GM19452 (cell line): Measurements from ENCODE around the gene MMUT.
A peak's percentile ranks its signal among the peaks of the same experiment; 100 is the strongest.
"Not testable (repeated sequence)": the region's sequence is repeated elsewhere in the genome, so short reads cannot be mapped to it uniquely, and the experiment has no call there.

Source experiments
- ATAC-seq: cut with Tn5 transposase; IDR thresholded peaks from one replicate; pipeline ENCODE4 v1.9.1; 2021; ENCODE audit not compliant: unreplicated experiment

Gene MMUT

DNA sequence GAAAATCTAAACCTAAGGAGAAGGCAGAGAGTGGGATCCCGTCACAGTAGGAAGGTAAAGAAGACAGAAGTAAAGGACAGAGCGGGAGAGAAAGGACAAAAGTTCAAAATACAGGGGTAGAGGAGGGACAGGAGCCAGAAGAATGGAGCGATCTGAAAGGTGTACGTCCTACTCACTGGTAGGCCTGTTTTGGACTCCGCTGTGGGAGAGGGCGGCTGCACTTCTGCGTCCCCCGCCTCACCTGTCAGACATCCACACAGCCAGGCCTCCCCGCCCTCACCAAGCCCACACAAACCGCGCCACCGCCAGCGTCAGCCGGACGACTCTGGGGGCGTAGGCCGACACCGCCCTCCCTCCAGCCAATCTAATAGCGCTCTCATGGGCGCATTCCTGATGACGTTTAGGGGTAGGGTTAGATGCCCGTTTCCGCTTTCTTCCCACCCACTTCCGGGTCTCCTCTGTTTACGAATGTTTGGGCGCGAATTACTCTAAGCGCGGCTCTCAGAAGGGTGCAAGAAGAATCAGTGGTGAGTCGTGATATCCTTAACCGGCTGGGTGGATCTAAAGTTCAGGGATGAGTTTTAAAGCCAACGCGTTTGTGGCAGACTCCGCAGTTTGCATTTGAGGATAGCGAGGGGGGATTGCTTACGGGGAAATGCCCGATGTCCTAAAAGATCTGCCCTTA, at the start of gene MMUT, which contains the start of gene CENPQ:
Gene MMUT, minus strand, starts transcription at position 327 of the 685 bp plus-strand sequence. CDS start 3,787 bp downstream, outside the sequence.
Gene CENPQ, plus strand, starts transcription at position 444 of the 685 bp plus-strand sequence. CDS start 6,807 bp downstream, outside the sequence.
- peak; percentile 99 for ATAC-seq

DNA sequence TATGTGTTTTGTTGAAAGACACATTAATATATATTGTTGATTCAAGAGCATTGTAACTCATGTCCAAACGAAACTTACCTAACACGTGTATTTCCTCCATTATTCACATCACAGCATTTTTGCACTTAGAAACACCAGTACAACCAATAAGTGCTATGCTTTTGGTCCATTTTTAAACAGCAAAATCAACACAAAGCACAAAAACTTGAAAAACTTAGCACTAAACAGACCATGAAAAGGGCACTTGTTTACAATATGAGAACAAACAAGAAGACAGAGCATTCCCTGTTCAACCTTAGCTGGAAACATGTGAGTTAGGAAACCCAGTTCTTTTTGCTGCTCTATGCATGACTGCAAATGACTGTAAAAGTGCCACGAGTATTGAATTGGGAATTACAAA, 46.3 kb upstream of the MMUT start:
- no peak for ATAC-seq

- ATAC-seq = no peak
Observed at GRCh38 chr6:49506569-49507111, 43.6 kb upstream of the MMUT start.

DNA sequence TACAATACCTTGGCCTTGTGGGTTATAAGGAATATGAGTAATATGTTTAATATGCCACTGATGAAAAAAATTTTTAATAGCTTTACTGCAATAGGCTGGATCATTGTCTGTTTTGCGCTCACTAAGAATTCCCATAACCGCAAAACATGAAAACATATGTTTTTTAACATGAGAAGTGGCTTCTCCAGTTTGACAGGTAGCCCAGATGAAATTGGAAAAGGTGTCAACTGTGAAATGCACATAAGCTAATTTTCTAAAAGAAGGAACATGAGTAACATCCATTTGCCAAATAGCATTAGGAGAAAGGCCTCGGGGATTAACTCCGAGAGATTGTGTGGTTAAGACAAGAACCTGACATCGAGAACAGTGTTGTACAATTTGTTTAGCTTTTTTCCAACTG, 41.6 kb upstream of the MMUT start:
- no peak for ATAC-seq

DNA sequence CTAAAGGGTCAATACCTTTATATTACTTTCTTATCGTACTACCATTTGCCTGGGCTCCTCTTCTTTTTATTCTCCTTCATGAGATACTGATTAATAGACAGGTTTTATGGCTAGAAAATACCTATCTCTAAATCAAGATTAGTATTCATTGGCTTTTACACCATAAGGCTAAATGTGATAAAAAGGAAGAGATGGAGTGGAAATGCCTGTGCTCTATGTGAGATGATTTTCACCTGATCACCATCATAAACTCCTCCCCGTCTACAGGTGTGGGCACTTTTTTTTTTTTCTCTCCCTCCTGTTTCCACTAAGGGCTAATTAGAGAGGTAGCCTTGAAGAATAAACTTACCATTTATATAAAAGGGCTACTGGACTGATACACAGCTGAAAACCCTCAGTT, 36.6 kb upstream of the MMUT start, which contains the start of gene GLYATL3:
Gene GLYATL3, plus strand, starts transcription at position 301 of the 400 bp plus-strand sequence. CDS start 12,068 bp downstream, outside the sequence.
- ATAC-seq = no peak

DNA sequence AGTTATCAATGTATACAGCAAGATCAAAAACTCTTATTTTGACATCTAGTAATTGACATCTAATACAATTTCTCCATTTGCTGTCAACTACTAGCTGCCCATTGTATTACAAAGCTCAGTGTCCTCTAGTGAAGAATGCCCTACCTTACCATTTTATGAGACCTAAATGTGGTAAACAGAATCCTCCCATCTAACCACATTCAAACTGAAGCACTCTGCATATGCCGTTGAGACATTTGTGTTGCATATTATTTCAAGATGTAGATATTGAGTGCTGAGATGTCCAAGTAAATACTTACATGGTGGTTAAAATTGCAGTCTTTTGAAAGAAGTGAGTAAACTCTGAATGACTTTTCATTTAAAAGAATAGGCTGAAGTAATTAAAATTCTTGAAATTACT, 36.1 kb upstream of the MMUT start:
- no peak for ATAC-seq

DNA sequence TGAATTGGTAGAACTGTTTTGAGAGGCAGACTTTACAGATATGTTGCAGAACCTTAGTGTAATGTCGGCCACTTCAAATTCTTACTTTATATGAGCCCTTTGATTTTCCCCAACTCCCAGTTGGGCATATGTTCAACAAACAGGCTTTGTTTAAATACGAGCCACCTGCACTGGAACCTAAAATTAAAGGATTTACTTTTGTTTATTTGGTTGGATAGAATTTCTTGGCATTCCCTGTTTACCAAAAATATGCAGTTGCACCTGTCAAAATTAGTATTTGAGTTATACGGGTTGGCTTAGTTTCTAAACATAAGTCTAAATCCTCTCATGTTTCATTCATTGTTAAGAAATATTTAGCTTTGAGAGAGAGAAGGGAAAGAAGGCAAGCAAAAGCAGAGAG, 34.3 kb upstream of the MMUT start:
- no peak for ATAC-seq

GRCh38 chr6:49490633-49491032, 27.6 kb upstream of the MMUT start:
- ATAC-seq = no peak

DNA sequence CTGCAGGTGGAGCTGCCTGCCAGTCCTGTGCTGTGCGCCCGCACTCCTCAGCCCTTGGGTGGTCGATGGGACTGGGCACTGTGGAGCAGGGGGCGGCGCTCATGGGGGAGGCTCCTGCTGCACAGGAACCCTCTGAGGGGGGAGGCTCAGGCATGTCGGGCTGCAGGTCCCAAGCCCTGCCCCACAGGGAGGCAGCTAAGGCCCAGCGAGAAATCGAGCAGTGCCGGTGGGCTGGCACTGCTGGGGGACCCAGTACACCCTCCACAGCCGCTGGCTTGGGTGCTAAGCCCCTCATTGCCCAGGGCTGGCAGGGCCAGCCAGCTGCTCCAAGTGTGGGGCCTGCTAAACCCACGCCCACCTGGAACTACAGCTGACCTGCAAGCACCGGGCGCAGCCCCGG, 20.3 kb upstream of the MMUT start:
- not testable (repeated sequence) for ATAC-seq

- not testable (repeated sequence) for ATAC-seq
Observed at GRCh38 chr6:49481846-49482245, 18.8 kb upstream of the MMUT start.

DNA sequence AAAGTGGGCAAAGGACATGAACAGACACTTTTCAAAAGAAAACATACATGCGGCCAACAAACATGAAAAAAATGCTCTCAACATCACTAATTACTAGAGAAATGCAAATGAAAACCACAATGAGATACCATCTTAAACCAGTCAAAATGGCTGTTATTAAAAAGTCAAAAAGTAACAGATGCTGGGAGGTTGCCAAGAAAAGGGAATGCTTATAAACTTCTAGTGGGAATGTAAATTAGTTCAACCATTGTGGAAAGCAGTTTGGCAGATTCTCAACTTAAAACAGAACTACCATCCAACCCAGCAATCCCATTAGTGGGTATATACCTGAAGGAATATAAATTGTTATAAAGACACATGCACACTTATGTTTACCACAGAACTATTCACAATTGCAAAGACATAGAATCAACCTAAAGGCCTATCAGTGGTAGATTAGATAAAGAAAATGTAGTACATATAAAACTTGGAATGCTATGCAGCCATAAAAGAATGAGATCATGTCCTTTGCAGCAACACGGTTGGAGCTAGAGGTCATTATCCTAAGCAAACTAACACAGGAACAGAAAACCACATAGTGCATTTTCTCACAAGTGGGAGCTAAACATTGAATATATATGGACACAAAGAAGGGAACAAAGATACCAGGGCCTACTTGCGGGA, 16.4 kb upstream of the MMUT start:
- ATAC-seq = no peak

- ATAC-seq = not testable (repeated sequence)
Observed at GRCh38 chr6:49476564-49476963, 13.5 kb upstream of the MMUT start.

DNA sequence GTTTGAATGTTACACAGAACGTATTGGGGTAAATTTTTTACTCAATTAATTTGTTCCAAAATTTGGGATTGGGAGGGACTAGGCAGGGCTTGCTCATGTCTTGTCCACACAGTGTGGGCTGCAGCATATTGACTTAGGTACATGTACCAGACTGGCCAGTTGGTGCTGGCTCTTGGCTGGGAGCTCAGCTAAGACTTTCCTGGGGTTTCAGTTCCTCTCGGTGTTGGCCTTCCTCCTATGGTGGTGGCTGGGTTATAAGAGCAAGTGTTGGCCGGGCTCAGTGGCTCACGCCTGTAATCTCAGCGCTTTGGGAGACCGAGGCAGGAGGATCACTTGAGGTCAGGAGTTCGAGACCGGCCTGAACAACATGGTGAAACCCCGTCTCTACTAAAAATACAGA, 5.0 kb upstream of the MMUT start:
- no peak for ATAC-seq

- ATAC-seq = no peak
Observed at GRCh38 chr6:49464691-49465090, 1.6 kb upstream of the MMUT start.

DNA sequence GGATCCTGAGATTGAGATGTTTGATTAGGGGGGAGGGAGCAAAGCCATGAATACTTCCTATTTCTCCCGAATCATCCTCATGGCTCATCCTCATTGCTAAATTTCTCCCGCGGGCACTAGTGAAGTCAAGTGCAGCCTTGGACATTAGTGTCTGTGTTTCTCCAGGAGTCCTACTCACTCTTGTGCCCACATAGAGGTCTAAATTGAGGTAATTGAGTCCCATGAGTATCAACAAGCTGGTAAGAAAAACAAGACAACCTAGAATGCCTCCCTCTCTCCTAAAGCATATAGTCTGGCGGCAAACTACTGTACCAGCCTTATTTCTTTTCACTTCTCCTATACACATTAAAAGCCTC, 537 bp upstream of the MMUT start:
- peak; percentile 0 for ATAC-seq

GRCh38 chr6:49462599-49462926, 490 bp downstream of the MMUT start:
- peak; percentile 1 for ATAC-seq

GRCh38 chr6:49462071-49462470, 982 bp downstream of the MMUT start:
- ATAC-seq = no peak

DNA sequence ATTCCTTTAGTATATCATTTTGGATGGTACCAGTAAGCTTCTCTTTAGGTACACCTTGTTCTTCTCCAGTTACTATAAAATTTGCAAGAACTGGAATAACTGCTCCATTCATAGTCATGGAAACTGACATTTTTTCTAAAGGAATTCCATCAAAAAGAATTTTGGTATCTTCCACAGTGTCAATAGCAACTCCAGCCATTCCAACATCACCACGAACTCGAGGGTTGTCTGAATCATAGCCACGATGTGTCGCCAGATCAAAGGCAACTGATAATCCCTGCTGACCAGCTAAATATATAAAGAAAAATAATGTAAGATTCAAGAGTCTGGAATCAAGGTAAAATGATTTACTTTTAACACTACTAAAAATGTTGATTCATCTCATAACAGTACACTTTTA, 5.3 kb downstream of the MMUT start:
- ATAC-seq = no peak

- ATAC-seq = no peak
Observed at GRCh38 chr6:49454787-49455709, 8.0 kb downstream of the MMUT start.

DNA sequence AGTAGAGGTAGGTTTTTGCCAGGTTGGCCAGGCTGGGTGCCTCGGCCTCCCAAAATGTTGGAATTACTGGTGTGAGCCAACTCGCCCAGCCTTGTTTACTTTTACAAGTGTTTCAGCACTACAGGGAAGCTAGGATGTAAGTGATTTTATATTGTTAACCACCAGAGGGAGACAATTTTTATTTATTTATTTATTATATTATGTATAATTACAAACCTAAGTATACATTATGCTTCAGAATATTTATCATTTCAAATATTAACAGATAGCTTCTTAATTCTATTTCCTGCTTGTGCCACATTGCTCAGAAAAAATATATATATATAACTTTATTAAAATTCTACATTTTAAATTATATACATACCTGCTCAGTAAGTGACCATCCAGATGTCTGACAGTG, 9.8 kb downstream of the MMUT start:
- no peak for ATAC-seq

GRCh38 chr6:49430866-49431265, 32.2 kb downstream of the MMUT start:
- ATAC-seq = no peak
